Tibial nerve (tissue), 4 donors: ENCODE measurements around the gene DNAJB13. TPM values are rescaled to one million over a fixed set of nuclear protein-coding genes. Genes with fewer than 3 reads are reported as not detected.

Experiments
- DNase-seq, 2 donors: peaks; one replicate each; pipeline ENCODE4 v3.0.0-alpha.2; 2019; ENCODE audit warnings: low spot score in 2 of 2
- H3K27ac ChIP-seq, 4 donors: fragments of 200-600 bp; sonication (generic) in 3 of 4; one replicate each; pipeline ENCODE4 v1.5.1; 2017 to 2019; ENCODE audit warnings: mild to moderate bottlenecking in 1 of 4
- H3K27me3 ChIP-seq, 2 donors: fragments of 200-600 bp; sonication (generic) in 1 of 2; one replicate each; pipeline versions ENCODE4 v1.5.1 to v1.6.0; 2017 to 2019
- H3K36me3 ChIP-seq, 3 donors: fragments of 200-600 bp; sonication (generic); one replicate each; pipeline ENCODE4 v1.5.1; 2018 to 2019
- H3K4me1 ChIP-seq, 4 donors: fragments of 200-600 bp; sonication (generic) in 3 of 4; one replicate each; pipeline ENCODE4 v1.5.1; 2017 to 2019
- H3K4me3 ChIP-seq, 4 donors: fragments of 200-600 bp; sonication (generic) in 3 of 4; one replicate each; pipeline ENCODE4 v1.5.1; 2017 to 2019; ENCODE audit warnings: mild to moderate bottlenecking in 1 of 4, moderate library complexity in 1 of 4
- H3K9me3 ChIP-seq, 4 donors: fragments of 200-600 bp; sonication (generic) in 3 of 4; one replicate each; pipeline ENCODE4 v1.5.1; 2017 to 2019
- CTCF ChIP-seq, 5 experiments: fragments of 200-600 bp in 3 of 5; fragments of 450-650 bp in 2 of 5; sonication (generic) in 3 of 5; IDR thresholded peaks; one replicate each; pipeline ENCODE4 v1.5.1; 2016 to 2019; ENCODE audit warnings: antibody characterized with exemption in 5 of 5, mild to moderate bottlenecking in 3 of 5, moderate library complexity in 2 of 5
- EP300 ChIP-seq, 2 donors: sonication (generic); formaldehyde crosslinking; IDR thresholded peaks; one replicate each; pipeline ENCODE4 v1.6.1; 2017; ENCODE audit warnings: antibody characterized with exemption in 2 of 2, mild to moderate bottlenecking in 1 of 2
- POLR2A ChIP-seq, 2 donors: fragments of 450-650 bp; IDR thresholded peaks; one replicate each; pipeline ENCODE4 v1.6.1; 2017; ENCODE audit warnings: antibody characterized with exemption in 2 of 2, mild to moderate bottlenecking in 2 of 2, moderate library complexity in 2 of 2
- WGBS, 2 donors: methylation state at CpG; one replicate each; pipeline ENCODE4 v1.1.5; 2018; 5-methylcytosine and 5-hydroxymethylcytosine counted together
- total RNA-seq, 4 donors: library from RNA; depleted of rRNA; stranded (reverse); fragments of >200 nt; gene quantifications; one replicate each; pipeline ENCODE4 v1.1.0, GENCODE V29; 2016

DNAJB13 gene
- total RNA-seq, 4 donors from 2014 or later, result 1.2 TPM; not detected in 3

GRCh38 chr11:73949912-73950311, 914 bp upstream of the DNAJB13 start:
- Histone ChIP-seq H3K27me3 (no peaks in the 10 kb centered on the region), H3K9me3 (no peaks in the 10 kb centered on the region), H3K4me1 (peaks cover 0 to 14% (median 0%) of the 10 kb centered on the region in 4 donors), H3K4me3 (no peak overlapping the region), H3K27ac (no peak overlapping the region), H3K36me3 (no peaks in the 10 kb centered on the region)
- DNase-seq, result no peak
- 94 to 97% methylated on average over 5 of the region's 5 CpGs for WGBS, 2 donors
- TF ChIP-seq EP300 (IDR thresholded peaks at IDR 0.05) (no peak), CTCF (IDR thresholded peaks at IDR 0.05) (no peak)

- Histone ChIP-seq H3K36me3 (no peaks in the 10 kb centered on the region), H3K9me3 (no peaks in the 10 kb centered on the region), H3K4me3 (no peak overlapping the region), H3K4me1 (no peaks in the 10 kb centered on the region), H3K27ac (no peak overlapping the region), H3K27me3 (peaks cover 0 to 9% of the 10 kb centered on the region in 2 donors)
- DNase-seq, result no peak
- 89 to 94% methylated on average over 7 of the region's 7 CpGs for WGBS, 2 donors
- TF ChIP-seq EP300 (IDR thresholded peaks at IDR 0.05) (no peak), POLR2A (IDR thresholded peaks at IDR 0.05) (no peak), CTCF (IDR thresholded peaks at IDR 0.05) (no peak)
These were observed 971 bp downstream of the DNAJB13 start for GRCh38 chr11:73951797-73952196.

- WGBS, 2 donors, result 45 to 59% methylated on average over 23 to 29 of the region's 29 CpGs
- no peaks in the 10 kb centered on the region for H3K36me3 ChIP-seq
- H3K4me3 ChIP-seq, result no peak overlapping the region
- no peaks in the 10 kb centered on the region for H3K4me1 ChIP-seq
- no peak for DNase-seq
- TF ChIP-seq POLR2A (IDR thresholded peaks at IDR 0.05) (no peak), EP300 (IDR thresholded peaks at IDR 0.05) (no peak), CTCF (IDR thresholded peaks at IDR 0.05) (no peak)
- H3K27me3 ChIP-seq, result peaks cover 0 to 14% of the 10 kb centered on the region in 2 donors
- no peak overlapping the region for H3K27ac ChIP-seq
- no peaks in the 10 kb centered on the region for H3K9me3 ChIP-seq
These were observed 6.2 kb downstream of the DNAJB13 start for GRCh38 chr11:73956876-73957653.

GRCh38 chr11:73957654-73958361, 7.0 kb downstream of the DNAJB13 start:
- Histone ChIP-seq H3K27me3 (peaks cover 0 to 14% of the 10 kb centered on the region in 2 donors), H3K4me3 (no peak overlapping the region), H3K36me3 (no peaks in the 10 kb centered on the region), H3K27ac (no peak overlapping the region), H3K9me3 (no peaks in the 10 kb centered on the region), H3K4me1 (no peaks in the 10 kb centered on the region)
- DNase-seq, result no peak
- 53 to 68% methylated on average over 25 of the region's 25 CpGs for WGBS, 2 donors
- no peak for TF ChIP-seq POLR2A (IDR thresholded peaks at IDR 0.05)
- TF ChIP-seq CTCF (IDR thresholded peaks at IDR 0.05), result no peak
- TF ChIP-seq EP300 (IDR thresholded peaks at IDR 0.05), result no peak

GRCh38 chr11:73958521-73959141, 7.8 kb downstream of the DNAJB13 start:
- Histone ChIP-seq H3K4me3 (no peak overlapping the region), H3K27me3 (peaks cover 0 to 14% of the 10 kb centered on the region in 2 donors), H3K36me3 (no peaks in the 10 kb centered on the region), H3K27ac (no peak overlapping the region), H3K4me1 (no peaks in the 10 kb centered on the region), H3K9me3 (no peaks in the 10 kb centered on the region)
- WGBS, 2 donors, result 77 to 85% methylated on average over 18 of the region's 18 CpGs
- TF ChIP-seq POLR2A (IDR thresholded peaks at IDR 0.05), result no peak
- no peak for TF ChIP-seq EP300 (IDR thresholded peaks at IDR 0.05)
- TF ChIP-seq CTCF (IDR thresholded peaks at IDR 0.05), result no peak
- DNase-seq, result no peak
